Measurements from ENCODE around the gene CHST5. TPM values are rescaled to one million over a fixed set of nuclear protein-coding genes. Genes with fewer than 3 reads are reported as not detected.

CHST5 gene
- total RNA-seq: not detected
- 1 to 10 TPM in 1 of 2 donors, under 1 TPM in 1; 0.97 to 1.5 TPM for polyA plus RNA-seq
- long read RNA-seq, donor 1: 0 reads
- long read RNA-seq, donor 2: 0 reads

- Histone ChIP-seq H3K9me3 (ENCODE audit: control insufficient read depth, low read length) (no peaks in the 10 kb centered on the region), H3K4me1 (ENCODE audit: control insufficient read depth in 1 of 2, insufficient read depth in 2 of 2, low read length in 2 of 2) (no peaks in the 10 kb centered on the region), H3K4me3 (ENCODE audit: low read length in 2 of 2) (no peak within 1 kb of the TSS), H3K27ac (ENCODE audit: low read depth in 1 of 2, low read length in 2 of 2) (no peak within 1 kb of the TSS), H3K27me3 (ENCODE audit: control insufficient read depth in 1 of 2, insufficient read depth in 2 of 2, low read length in 1 of 2) (no peaks in the 10 kb centered on the region), H3K36me3 (ENCODE audit: control insufficient read depth in 1 of 2, insufficient read depth in 2 of 2, low read length in 1 of 2) (no peaks in the 10 kb centered on the region)
- ATAC-seq (ENCODE audit: low FRiP score): no peak
- WGBS, 2 donors: 95 to 97% methylated on average over 7 of the region's 7 CpGs
- DNase-seq: peak in 1 of 2 donors; percentile 6
- intact Hi-C loops (cut with DNase I): no loop called here
These were observed at the start of gene CHST5 for GRCh38 chr16:75535901-75536300. Gene CHST5 (minus strand): TSS chr16:75536108. CDS start chr16:75530384, 5,724 bp downstream.

DNA sequence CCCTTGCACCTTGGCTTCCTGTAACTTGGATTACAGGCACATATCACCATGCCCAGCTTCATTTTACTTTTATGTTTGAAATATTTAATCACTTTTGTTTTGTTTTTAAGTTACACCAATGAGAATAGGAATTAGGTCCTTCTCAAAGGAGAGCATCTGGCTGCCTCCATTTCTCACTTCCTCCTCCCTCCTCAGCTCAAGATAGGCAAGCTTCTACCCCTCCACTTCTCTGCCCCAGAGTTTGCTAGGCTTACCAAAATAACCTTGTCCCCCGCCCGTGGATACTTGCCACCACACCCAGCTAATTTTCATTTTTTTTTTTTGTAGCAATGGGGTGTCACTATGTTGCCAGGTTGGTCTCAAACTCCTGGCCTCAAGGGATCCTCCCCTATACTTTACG, 48.2 kb upstream of the CHST5 start:
- Histone ChIP-seq H3K27ac (ENCODE audit: low read depth in 1 of 2, low read length in 2 of 2) (no peak overlapping the region), H3K4me3 (ENCODE audit: low read length in 2 of 2) (no peak overlapping the region), H3K27me3 (ENCODE audit: control insufficient read depth in 1 of 2, insufficient read depth in 2 of 2, low read length in 1 of 2) (no peaks in the 10 kb centered on the region), H3K36me3 (ENCODE audit: control insufficient read depth in 1 of 2, insufficient read depth in 2 of 2, low read length in 1 of 2) (peaks cover 2% of the 10 kb centered on the region in 2 donors), H3K9me3 (ENCODE audit: control insufficient read depth, low read length) (no peaks in the 10 kb centered on the region), H3K4me1 (ENCODE audit: control insufficient read depth in 1 of 2, insufficient read depth in 2 of 2, low read length in 2 of 2) (no peaks in the 10 kb centered on the region)
- DNase-seq (no peak), ATAC-seq (ENCODE audit: low FRiP score) (no peak)
- WGBS, 2 donors: 69 to 73% methylated on average over 3 of the region's 3 CpGs
- intact Hi-C loops (cut with DNase I): no loop called here

GRCh38 chr16:75579281-75579834, 43.5 kb upstream of the CHST5 start:
- H3K27me3 ChIP-seq (ENCODE audit: control insufficient read depth in 1 of 2, insufficient read depth in 2 of 2, low read length in 1 of 2): no peaks in the 10 kb centered on the region
- 89 to 93% methylated on average over 7 of the region's 7 CpGs for WGBS, 2 donors
- no peak for DNase-seq
- intact Hi-C loops (cut with DNase I): no loop called here
- no peak for ATAC-seq (ENCODE audit: low FRiP score)
- no peaks in the 10 kb centered on the region for H3K9me3 ChIP-seq (ENCODE audit: control insufficient read depth, low read length)
- no peak overlapping the region for H3K4me3 ChIP-seq (ENCODE audit: low read length in 2 of 2)
- H3K27ac ChIP-seq (ENCODE audit: low read depth in 1 of 2, low read length in 2 of 2): no peak overlapping the region
- H3K4me1 ChIP-seq (ENCODE audit: control insufficient read depth in 1 of 2, insufficient read depth in 2 of 2, low read length in 2 of 2): no peaks in the 10 kb centered on the region
- peaks cover 2 to 5% of the 10 kb centered on the region in 2 donors for H3K36me3 ChIP-seq (ENCODE audit: control insufficient read depth in 1 of 2, insufficient read depth in 2 of 2, low read length in 1 of 2)

GRCh38 chr16:75578725-75579124, 42.8 kb upstream of the CHST5 start:
- no peaks in the 10 kb centered on the region for H3K27me3 ChIP-seq (ENCODE audit: control insufficient read depth in 1 of 2, insufficient read depth in 2 of 2, low read length in 1 of 2)
- H3K27ac ChIP-seq (ENCODE audit: low read depth in 1 of 2, low read length in 2 of 2): no peak overlapping the region
- H3K9me3 ChIP-seq (ENCODE audit: control insufficient read depth, low read length): no peaks in the 10 kb centered on the region
- H3K4me3 ChIP-seq (ENCODE audit: low read length in 2 of 2): no peak overlapping the region
- DNase-seq (no peak), ATAC-seq (ENCODE audit: low FRiP score) (no peak)
- H3K4me1 ChIP-seq (ENCODE audit: control insufficient read depth in 1 of 2, insufficient read depth in 2 of 2, low read length in 2 of 2): no peaks in the 10 kb centered on the region
- H3K36me3 ChIP-seq (ENCODE audit: control insufficient read depth in 1 of 2, insufficient read depth in 2 of 2, low read length in 1 of 2): peaks cover 2 to 5% of the 10 kb centered on the region in 2 donors
- intact Hi-C loops (cut with DNase I): no loop called here
- 92 to 95% methylated on average over 2 of the region's 2 CpGs for WGBS, 2 donors

- H3K9me3 ChIP-seq (ENCODE audit: control insufficient read depth, low read length): no peaks in the 10 kb centered on the region
- no peak overlapping the region for H3K4me3 ChIP-seq (ENCODE audit: low read length in 2 of 2)
- WGBS, 2 donors: 90 to 93% methylated on average over 7 of the region's 7 CpGs
- ATAC-seq (ENCODE audit: low FRiP score): no peak
- H3K36me3 ChIP-seq (ENCODE audit: control insufficient read depth in 1 of 2, insufficient read depth in 2 of 2, low read length in 1 of 2): peaks cover 2 to 5% of the 10 kb centered on the region in 2 donors
- intact Hi-C loops (cut with DNase I): no loop called here
- no peak overlapping the region for H3K27ac ChIP-seq (ENCODE audit: low read depth in 1 of 2, low read length in 2 of 2)
- DNase-seq: no peak
- no peaks in the 10 kb centered on the region for H3K27me3 ChIP-seq (ENCODE audit: control insufficient read depth in 1 of 2, insufficient read depth in 2 of 2, low read length in 1 of 2)
- no peaks in the 10 kb centered on the region for H3K4me1 ChIP-seq (ENCODE audit: control insufficient read depth in 1 of 2, insufficient read depth in 2 of 2, low read length in 2 of 2)
These were observed 42.3 kb upstream of the CHST5 start for GRCh38 chr16:75578212-75578611.

DNA sequence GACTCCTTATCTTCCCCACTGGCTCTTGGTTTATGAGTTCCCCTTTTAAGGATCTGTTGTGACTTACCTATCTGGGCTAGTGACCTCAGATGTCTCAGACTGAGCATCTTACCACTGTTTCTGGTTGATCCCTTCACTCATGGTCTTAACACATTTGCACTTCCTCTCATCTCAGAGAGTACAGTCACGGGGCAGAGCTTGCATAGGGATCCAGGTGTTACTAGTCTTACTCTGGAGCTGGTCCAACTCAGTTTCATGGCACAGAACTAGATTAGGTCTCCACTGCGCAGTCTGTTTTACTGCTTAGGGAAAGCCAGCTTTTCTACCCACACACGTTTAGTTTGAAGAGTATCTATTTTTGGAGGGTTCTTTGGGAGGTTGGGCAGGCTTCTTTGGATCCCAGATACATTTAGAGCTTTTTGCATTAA, 40.5 kb upstream of the CHST5 start:
- intact Hi-C loops (cut with DNase I): no loop called here
- no peaks in the 10 kb centered on the region for H3K27me3 ChIP-seq (ENCODE audit: control insufficient read depth in 1 of 2, insufficient read depth in 2 of 2, low read length in 1 of 2)
- DNase-seq (no peak), ATAC-seq (ENCODE audit: low FRiP score) (no peak)
- peak overlapping the region in 1 of 2 donors; percentile 38 for H3K27ac ChIP-seq (ENCODE audit: low read depth in 1 of 2, low read length in 2 of 2)
- 5 to 8% methylated on average over 3 of the region's 3 CpGs for WGBS, 2 donors
- peaks cover 0 to 2% of the 10 kb centered on the region in 2 donors for H3K4me1 ChIP-seq (ENCODE audit: control insufficient read depth in 1 of 2, insufficient read depth in 2 of 2, low read length in 2 of 2)
- peaks cover 5 to 7% of the 10 kb centered on the region in 2 donors for H3K36me3 ChIP-seq (ENCODE audit: control insufficient read depth in 1 of 2, insufficient read depth in 2 of 2, low read length in 1 of 2)
- no peak overlapping the region for H3K4me3 ChIP-seq (ENCODE audit: low read length in 2 of 2)
- H3K9me3 ChIP-seq (ENCODE audit: control insufficient read depth, low read length): no peaks in the 10 kb centered on the region

DNA sequence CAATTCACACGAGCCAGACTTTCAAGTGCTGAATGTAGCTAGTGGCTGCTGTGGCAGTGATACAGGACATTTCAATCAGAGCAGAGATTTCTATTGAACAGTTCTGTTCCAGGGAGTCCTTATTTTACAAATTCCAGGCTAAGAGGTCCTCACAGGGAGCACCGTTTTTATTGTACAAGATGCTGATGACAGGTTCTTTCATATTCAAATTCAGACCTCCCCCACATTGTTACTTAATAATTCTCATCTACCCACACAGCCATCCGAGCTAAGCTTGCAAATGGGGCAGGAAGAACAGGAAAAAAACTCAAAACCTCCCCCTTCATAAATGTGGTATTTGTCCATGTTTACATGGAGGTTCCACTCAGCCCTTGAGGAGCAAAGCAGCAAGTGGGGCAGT, 40.0 kb upstream of the CHST5 start:
- ATAC-seq (ENCODE audit: low FRiP score): no peak
- no peaks in the 10 kb centered on the region for H3K27me3 ChIP-seq (ENCODE audit: control insufficient read depth in 1 of 2, insufficient read depth in 2 of 2, low read length in 1 of 2)
- intact Hi-C loops (cut with DNase I): no loop called here
- peaks cover 0 to 2% of the 10 kb centered on the region in 2 donors for H3K4me1 ChIP-seq (ENCODE audit: control insufficient read depth in 1 of 2, insufficient read depth in 2 of 2, low read length in 2 of 2)
- 17 to 23% methylated on average over 3 of the region's 3 CpGs for WGBS, 2 donors
- no peak overlapping the region for H3K4me3 ChIP-seq (ENCODE audit: low read length in 2 of 2)
- no peak for DNase-seq
- H3K36me3 ChIP-seq (ENCODE audit: control insufficient read depth in 1 of 2, insufficient read depth in 2 of 2, low read length in 1 of 2): peaks cover 5 to 7% of the 10 kb centered on the region in 2 donors
- peak overlapping the region in 1 of 2 donors; percentile 38 for H3K27ac ChIP-seq (ENCODE audit: low read depth in 1 of 2, low read length in 2 of 2)
- H3K9me3 ChIP-seq (ENCODE audit: control insufficient read depth, low read length): no peaks in the 10 kb centered on the region

GRCh38 chr16:75573955-75574354, 38.0 kb upstream of the CHST5 start:
- H3K4me1 ChIP-seq (ENCODE audit: control insufficient read depth in 1 of 2, insufficient read depth in 2 of 2, low read length in 2 of 2): peaks cover 0 to 2% of the 10 kb centered on the region in 2 donors
- DNase-seq (no peak), ATAC-seq (ENCODE audit: low FRiP score) (no peak)
- H3K27ac ChIP-seq (ENCODE audit: low read depth in 1 of 2, low read length in 2 of 2): no peak overlapping the region
- H3K9me3 ChIP-seq (ENCODE audit: control insufficient read depth, low read length): no peaks in the 10 kb centered on the region
- intact Hi-C loops (cut with DNase I): no loop called here
- WGBS, 2 donors: 71 to 73% methylated on average over 5 of the region's 5 CpGs
- no peak overlapping the region for H3K4me3 ChIP-seq (ENCODE audit: low read length in 2 of 2)
- peaks cover 6 to 7% of the 10 kb centered on the region in 2 donors for H3K36me3 ChIP-seq (ENCODE audit: control insufficient read depth in 1 of 2, insufficient read depth in 2 of 2, low read length in 1 of 2)
- H3K27me3 ChIP-seq (ENCODE audit: control insufficient read depth in 1 of 2, insufficient read depth in 2 of 2, low read length in 1 of 2): no peaks in the 10 kb centered on the region

DNA sequence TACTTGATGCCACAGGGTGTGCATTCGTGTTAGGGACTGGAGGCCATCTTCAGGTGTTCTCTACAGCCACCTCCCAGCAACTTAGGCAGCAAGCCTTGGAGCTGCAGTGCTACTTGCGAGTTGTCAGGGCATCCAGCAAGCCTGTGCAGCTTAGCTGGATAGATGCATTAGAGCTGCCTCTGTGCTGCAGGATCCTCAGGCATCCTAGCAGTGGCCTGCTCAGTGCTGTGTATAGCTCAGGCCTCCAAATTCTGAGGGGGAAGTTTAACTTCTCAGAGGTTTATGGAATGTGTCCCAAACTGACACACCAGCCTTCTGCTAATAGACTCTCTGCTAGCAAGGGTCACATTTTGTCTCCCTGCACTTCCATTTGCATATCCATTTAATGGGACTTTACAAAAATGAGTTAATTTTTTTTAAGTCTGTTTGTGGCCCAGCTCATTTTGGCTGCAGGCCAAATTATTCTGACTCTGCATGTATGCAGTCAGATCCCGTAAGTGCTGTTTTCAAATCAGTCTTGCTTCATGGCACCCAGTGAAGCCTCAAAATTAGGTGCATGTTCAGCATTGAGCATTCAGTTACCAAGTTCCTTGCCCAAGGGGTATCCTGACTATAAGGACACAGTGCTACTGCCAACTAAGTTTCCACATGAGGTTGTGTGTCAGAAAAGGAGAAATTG, 37.1 kb upstream of the CHST5 start:
- 35 to 47% methylated on average over 3 of the region's 3 CpGs for whole genome bisulfite sequencing, 2 donors
- DNase-seq (no peak), ATAC-seq (ENCODE audit: low FRiP score) (peak; percentile 47)
- Histone ChIP-seq H3K4me3 (ENCODE audit: low read length in 2 of 2) (no peak overlapping the region), H3K27ac (ENCODE audit: low read depth in 1 of 2, low read length in 2 of 2) (no peak overlapping the region), H3K4me1 (ENCODE audit: control insufficient read depth in 1 of 2, insufficient read depth in 2 of 2, low read length in 2 of 2) (peaks cover 0 to 2% of the 10 kb centered on the region in 2 donors), H3K36me3 (ENCODE audit: control insufficient read depth in 1 of 2, insufficient read depth in 2 of 2, low read length in 1 of 2) (peaks cover 7 to 8% of the 10 kb centered on the region in 2 donors), H3K9me3 (ENCODE audit: control insufficient read depth, low read length) (no peaks in the 10 kb centered on the region), H3K27me3 (ENCODE audit: control insufficient read depth in 1 of 2, insufficient read depth in 2 of 2, low read length in 1 of 2) (no peaks in the 10 kb centered on the region)
- intact Hi-C loops (cut with DNase I): loop anchor here in 1 of 2 donors (1.0 kb wide), 1 partner anchor 18 kb away; no protein-coding TSS in a partner anchor

All from aorta (tissue), 5 donors.